CD8-positive, alpha-beta memory T cell (primary cell): ENCODE measurements around the gene SLC22A3. TPM values are rescaled to one million over a fixed set of nuclear protein-coding genes. Genes with fewer than 3 reads are reported as not detected.
A peak's percentile ranks its signal among the peaks of the same experiment; 100 is the strongest.

Experiments
- CTCF ChIA-PET: fragments of 350-600 bp; sonication (Branson Sonifier 250); formaldehyde crosslinking; loops from one replicate; lab custom pipeline; 2021; ENCODE audit warnings: antibody characterized with exemption; lab: Charles Lee
- POLR2A ChIA-PET: fragments of 350-600 bp; sonication (Branson Sonifier 250); formaldehyde crosslinking; loops from one replicate; lab custom pipeline; 2021; ENCODE audit warnings: antibody characterized with exemption; lab: Charles Lee
- DNase-seq, 5 donors: peaks; one replicate each; pipeline versions ENCODE4 v3.0.0 to v3.0.0-alpha.2; 2020 to 2022; ENCODE audit warnings: mixed read lengths in 1 of 5
- H3K27ac ChIP-seq: one replicate; pipeline ENCODE4 v1.7.0; 2013; ENCODE audit warnings: low read depth, mild to moderate bottlenecking, low read length, moderate library complexity
- H3K27me3 ChIP-seq: 2 replicates; pipeline ENCODE4 v1.7.0; 2013; ENCODE audit warnings: low read length, mild to moderate bottlenecking; ENCODE audit not compliant: insufficient read depth, poor library complexity, severe bottlenecking
- H3K36me3 ChIP-seq: 2 replicates; pipeline ENCODE4 v1.7.0; 2013; ENCODE audit warnings: mild to moderate bottlenecking, low read length, moderate library complexity; ENCODE audit not compliant: insufficient read depth
- H3K4me1 ChIP-seq: 2 replicates; pipeline ENCODE4 v1.7.0; 2013; ENCODE audit warnings: mild to moderate bottlenecking, low read length, moderate library complexity; ENCODE audit not compliant: insufficient read depth
- H3K4me3 ChIP-seq: 2 replicates; pipeline ENCODE4 v1.7.0; 2013; ENCODE audit warnings: mild to moderate bottlenecking, low read length
- H3K9me3 ChIP-seq: 2 replicates; pipeline ENCODE4 v1.7.0; 2013; ENCODE audit warnings: mild to moderate bottlenecking, low read length
- H3K27ac Mint-ChIP-seq, 8 donors: one replicate each; pipeline ENCODE4 v1.8.0; 2020 to 2021; ENCODE audit warnings: mixed read lengths in 8 of 8, mild to moderate bottlenecking in 6 of 8, inconsistent platforms in 3 of 8, moderate library complexity in 3 of 8
- H3K27me3 Mint-ChIP-seq, 2 donors: one replicate each; pipeline ENCODE4 v1.8.0; 2020 to 2021; ENCODE audit warnings: mixed read lengths in 2 of 2, mild to moderate bottlenecking in 1 of 2, moderate library complexity in 1 of 2
- H3K36me3 Mint-ChIP-seq, 3 donors: one replicate each; pipeline ENCODE4 v1.8.0; 2020 to 2021; ENCODE audit warnings: mixed read lengths in 3 of 3, inconsistent platforms in 1 of 3, mild to moderate bottlenecking in 1 of 3
- H3K4me1 Mint-ChIP-seq, 3 donors: one replicate each; pipeline ENCODE4 v1.8.0; 2020 to 2021; ENCODE audit warnings: mixed read lengths in 3 of 3, inconsistent platforms in 1 of 3, mild to moderate bottlenecking in 1 of 3
- H3K4me3 Mint-ChIP-seq, 7 donors: one replicate each; pipeline ENCODE4 v1.8.0; 2020 to 2021; ENCODE audit warnings: mixed read lengths in 7 of 7, mild to moderate bottlenecking in 6 of 7, moderate library complexity in 4 of 7, inconsistent platforms in 2 of 7
- H3K9me3 Mint-ChIP-seq, 5 donors: one replicate each; pipeline ENCODE4 v1.8.0; 2020 to 2022; ENCODE audit warnings: mixed read lengths in 5 of 5, mild to moderate bottlenecking in 3 of 5, moderate library complexity in 2 of 5, inconsistent platforms in 1 of 5
- polyA plus RNA-seq: library from polyadenylated mRNA; unstranded; fragments of 300-500 nt; fragmentation: Illumina TruSeq; gene quantifications from one replicate; pipeline ENCODE4 v1.2.3, GENCODE V29; 2021
- total RNA-seq, 2 experiments: library from RNA; stranded (reverse); gene quantifications; one replicate each; pipeline ENCODE4 v1.2.3, GENCODE V29; 2021

The SLC22A3 gene
- total and polyA plus RNA-seq, 3 experiments from 2014 or later, result not detected

- H3K4me3 ChIP-seq, result no peak overlapping the region
- Mint-ChIP-seq H3K27ac (no peak overlapping the region), H3K4me3 (no peak overlapping the region), H3K27me3 (peaks cover 4 to 38% of the 10 kb centered on the region in 2 donors), H3K36me3 (no peaks in the 10 kb centered on the region), H3K4me1 (no peaks in the 10 kb centered on the region), H3K9me3 (peaks cover 0 to 5% (median 0%) of the 10 kb centered on the region in 5 donors)
- no peaks in the 10 kb centered on the region for H3K36me3 ChIP-seq
- H3K9me3 ChIP-seq, result no peaks in the 10 kb centered on the region
- no peak for DNase-seq
- no peaks in the 10 kb centered on the region for H3K27me3 ChIP-seq
- CTCF ChIA-PET, result no interaction called here
- POLR2A ChIA-PET, result no interaction called here
- H3K4me1 ChIP-seq, result no peaks in the 10 kb centered on the region
- H3K27ac ChIP-seq, result no peak overlapping the region
Measured at GRCh38 chr6:160329188-160329587, 19.0 kb upstream of the SLC22A3 start.

- ChIA-PET POLR2A (no interaction called here), CTCF (no interaction called here)
- Histone ChIP-seq H3K27me3 (no peaks in the 10 kb centered on the region), H3K4me3 (no peak overlapping the region), H3K27ac (no peak overlapping the region), H3K36me3 (no peaks in the 10 kb centered on the region), H3K9me3 (no peaks in the 10 kb centered on the region), H3K4me1 (no peaks in the 10 kb centered on the region)
- H3K27ac Mint-ChIP-seq, result no peak overlapping the region
- no peak for DNase-seq
- H3K9me3 Mint-ChIP-seq, result no peaks in the 10 kb centered on the region
- no peaks in the 10 kb centered on the region for H3K36me3 Mint-ChIP-seq
- H3K4me3 Mint-ChIP-seq, result no peak overlapping the region
- H3K4me1 Mint-ChIP-seq, result no peaks in the 10 kb centered on the region
- H3K27me3 Mint-ChIP-seq, result peaks cover 4 to 40% of the 10 kb centered on the region in 2 donors
Measured at GRCh38 chr6:160330619-160331018, 17.6 kb upstream of the SLC22A3 start.

DNA sequence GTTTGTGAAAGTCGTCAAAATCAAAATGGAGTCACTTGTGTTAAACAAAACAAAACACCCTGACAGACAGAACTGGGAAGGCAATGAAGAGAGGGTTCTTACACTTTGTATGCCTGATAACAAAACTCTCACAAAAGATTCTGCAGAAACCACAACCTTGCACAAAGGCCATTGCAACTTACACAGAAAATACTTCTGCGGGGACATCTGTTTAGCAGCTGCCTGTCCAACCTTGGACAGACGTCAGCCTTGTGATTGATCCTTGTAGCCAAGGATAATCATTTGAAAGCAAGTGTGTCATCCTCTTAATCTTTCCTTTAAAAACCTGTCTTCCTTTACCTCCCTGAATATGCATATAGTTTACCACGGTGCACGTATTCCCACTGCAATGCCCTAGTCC is 17.0 kb upstream of the SLC22A3 start:
- no peak overlapping the region for H3K27ac Mint-ChIP-seq
- H3K4me3 Mint-ChIP-seq, result no peak overlapping the region
- no peak for DNase-seq
- H3K27me3 Mint-ChIP-seq, result peaks cover 4 to 44% of the 10 kb centered on the region in 2 donors
- no peaks in the 10 kb centered on the region for H3K36me3 Mint-ChIP-seq
- CTCF ChIA-PET, result no interaction called here
- Histone ChIP-seq H3K4me1 (no peaks in the 10 kb centered on the region), H3K27ac (no peak overlapping the region), H3K27me3 (no peaks in the 10 kb centered on the region), H3K36me3 (no peaks in the 10 kb centered on the region), H3K4me3 (no peak overlapping the region), H3K9me3 (no peaks in the 10 kb centered on the region)
- POLR2A ChIA-PET, result no interaction called here
- no peaks in the 10 kb centered on the region for H3K9me3 Mint-ChIP-seq
- no peaks in the 10 kb centered on the region for H3K4me1 Mint-ChIP-seq

GRCh38 chr6:160331753-160332152 is 16.4 kb upstream of the SLC22A3 start:
- no peaks in the 10 kb centered on the region for H3K9me3 ChIP-seq
- H3K4me3 Mint-ChIP-seq, result no peak overlapping the region
- H3K27me3 Mint-ChIP-seq, result peaks cover 4 to 45% of the 10 kb centered on the region in 2 donors
- no peak overlapping the region for H3K27ac ChIP-seq
- H3K27ac Mint-ChIP-seq, result peak overlapping the region in 1 of 8 donors; percentile 20
- H3K27me3 ChIP-seq, result no peaks in the 10 kb centered on the region
- no peaks in the 10 kb centered on the region for H3K4me1 Mint-ChIP-seq
- H3K4me1 ChIP-seq, result no peaks in the 10 kb centered on the region
- ChIA-PET CTCF (no interaction called here), POLR2A (no interaction called here)
- H3K36me3 Mint-ChIP-seq, result no peaks in the 10 kb centered on the region
- H3K36me3 ChIP-seq, result no peaks in the 10 kb centered on the region
- no peak for DNase-seq
- no peaks in the 10 kb centered on the region for H3K9me3 Mint-ChIP-seq
- no peak overlapping the region for H3K4me3 ChIP-seq

GRCh38 chr6:160333101-160333500 is 15.1 kb upstream of the SLC22A3 start:
- H3K9me3 Mint-ChIP-seq, result peaks cover 0 to 1% (median 0%) of the 10 kb centered on the region in 5 donors
- H3K36me3 Mint-ChIP-seq, result no peaks in the 10 kb centered on the region
- DNase-seq, result no peak
- no peaks in the 10 kb centered on the region for H3K36me3 ChIP-seq
- H3K4me3 Mint-ChIP-seq, result no peak overlapping the region
- peaks cover 5 to 51% of the 10 kb centered on the region in 2 donors for H3K27me3 Mint-ChIP-seq
- H3K27ac ChIP-seq, result no peak overlapping the region
- ChIA-PET CTCF (no interaction called here), POLR2A (no interaction called here)
- no peaks in the 10 kb centered on the region for H3K4me1 Mint-ChIP-seq
- no peaks in the 10 kb centered on the region for H3K9me3 ChIP-seq
- no peaks in the 10 kb centered on the region for H3K4me1 ChIP-seq
- no peaks in the 10 kb centered on the region for H3K27me3 ChIP-seq
- H3K27ac Mint-ChIP-seq, result no peak overlapping the region
- no peak overlapping the region for H3K4me3 ChIP-seq

DNA sequence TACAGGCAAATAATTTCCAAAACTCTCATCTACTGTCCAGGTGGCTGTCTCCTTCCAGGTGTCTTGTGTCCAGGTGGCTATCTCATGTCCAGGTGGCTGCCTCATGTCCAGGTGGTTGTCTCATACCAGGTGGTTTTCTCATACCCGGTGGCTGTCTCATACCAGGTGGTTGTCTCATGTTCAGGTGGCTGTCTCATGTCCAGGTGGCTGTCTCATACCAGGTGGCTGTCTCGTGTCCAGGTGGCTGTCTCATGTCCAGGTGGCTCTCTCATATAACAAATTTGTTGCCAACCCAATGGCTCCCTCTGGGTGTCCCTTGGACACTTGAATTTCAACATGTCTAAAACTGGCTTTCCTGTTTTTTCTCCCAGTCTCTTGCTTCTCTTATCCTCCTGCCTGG is 14.3 kb upstream of the SLC22A3 start:
- Histone ChIP-seq H3K9me3 (no peaks in the 10 kb centered on the region), H3K4me3 (no peak overlapping the region), H3K27me3 (no peaks in the 10 kb centered on the region), H3K4me1 (no peaks in the 10 kb centered on the region), H3K27ac (no peak overlapping the region), H3K36me3 (no peaks in the 10 kb centered on the region)
- POLR2A ChIA-PET, result no interaction called here
- CTCF ChIA-PET, result no interaction called here
- Mint-ChIP-seq H3K9me3 (peaks cover 0 to 1% (median 0%) of the 10 kb centered on the region in 5 donors), H3K4me1 (no peaks in the 10 kb centered on the region), H3K27ac (peak overlapping the region in 1 of 8 donors; percentile 64), H3K27me3 (peaks cover 3 to 51% of the 10 kb centered on the region in 2 donors), H3K36me3 (no peaks in the 10 kb centered on the region), H3K4me3 (no peak overlapping the region)
- no peak for DNase-seq

- H3K4me1 ChIP-seq, result no peaks in the 10 kb centered on the region
- Mint-ChIP-seq H3K27ac (no peak overlapping the region), H3K36me3 (no peaks in the 10 kb centered on the region), H3K4me3 (no peak overlapping the region), H3K27me3 (peaks cover 3 to 44% of the 10 kb centered on the region in 2 donors), H3K4me1 (no peaks in the 10 kb centered on the region), H3K9me3 (peaks cover 0 to 1% (median 0%) of the 10 kb centered on the region in 5 donors)
- no peak overlapping the region for H3K27ac ChIP-seq
- H3K9me3 ChIP-seq, result no peaks in the 10 kb centered on the region
- no peaks in the 10 kb centered on the region for H3K36me3 ChIP-seq
- ChIA-PET POLR2A (no interaction called here), CTCF (no interaction called here)
- DNase-seq, result no peak
- H3K27me3 ChIP-seq, result no peaks in the 10 kb centered on the region
- H3K4me3 ChIP-seq, result no peak overlapping the region
Measured at GRCh38 chr6:160336200-160336599, 12.0 kb upstream of the SLC22A3 start.

DNA sequence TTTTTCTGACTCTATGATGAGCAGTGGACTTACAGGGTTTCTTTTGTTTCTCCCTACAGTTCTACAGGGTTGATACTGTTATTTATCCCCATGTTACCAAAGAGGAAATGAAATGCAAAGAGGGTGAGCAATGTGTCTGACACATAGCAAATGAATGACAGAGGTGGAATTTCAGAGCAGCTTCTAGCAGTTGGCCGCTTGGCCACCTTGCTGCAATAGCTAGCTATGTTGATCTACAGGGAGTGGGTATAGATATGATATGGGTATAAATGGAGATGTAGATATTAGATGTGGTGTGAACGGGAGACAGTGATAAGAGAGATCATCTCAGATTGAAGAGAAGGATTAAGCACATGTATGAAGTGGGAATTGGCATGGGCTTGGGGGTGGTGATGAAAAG is 10.9 kb upstream of the SLC22A3 start:
- Mint-ChIP-seq H3K9me3 (peaks cover 0 to 1% (median 0%) of the 10 kb centered on the region in 5 donors), H3K36me3 (no peaks in the 10 kb centered on the region), H3K4me3 (no peak overlapping the region), H3K27ac (peak overlapping the region in 1 of 8 donors; percentile 90), H3K27me3 (peaks cover 3 to 39% of the 10 kb centered on the region in 2 donors), H3K4me1 (no peaks in the 10 kb centered on the region)
- no peaks in the 10 kb centered on the region for H3K36me3 ChIP-seq
- H3K4me3 ChIP-seq, result no peak overlapping the region
- H3K27me3 ChIP-seq, result no peaks in the 10 kb centered on the region
- no peak overlapping the region for H3K27ac ChIP-seq
- ChIA-PET CTCF (no interaction called here), POLR2A (no interaction called here)
- no peaks in the 10 kb centered on the region for H3K4me1 ChIP-seq
- no peak for DNase-seq
- H3K9me3 ChIP-seq, result no peaks in the 10 kb centered on the region

DNA sequence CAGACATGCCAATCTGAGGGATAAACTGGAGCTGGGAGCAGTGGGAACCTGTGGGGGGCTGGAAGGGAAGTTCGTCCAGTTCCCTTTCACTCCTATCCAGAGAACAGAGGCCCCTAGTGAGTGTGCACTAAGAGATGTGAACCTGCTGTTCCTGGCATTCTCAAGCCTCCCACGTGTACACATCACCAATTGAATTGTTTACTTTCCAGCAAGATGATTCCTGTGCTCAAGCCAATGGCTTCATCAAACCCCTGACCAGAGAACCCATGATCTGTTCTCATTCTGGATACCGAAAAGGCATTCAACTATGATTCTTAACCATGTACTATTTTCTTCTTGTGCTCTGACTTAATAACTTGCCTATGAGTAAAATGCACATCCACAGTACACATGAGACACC is 10.2 kb upstream of the SLC22A3 start:
- Mint-ChIP-seq H3K4me1 (no peaks in the 10 kb centered on the region), H3K9me3 (peaks cover 0 to 1% (median 0%) of the 10 kb centered on the region in 5 donors), H3K27me3 (peaks cover 3 to 35% of the 10 kb centered on the region in 2 donors), H3K36me3 (no peaks in the 10 kb centered on the region), H3K4me3 (no peak overlapping the region), H3K27ac (no peak overlapping the region)
- Histone ChIP-seq H3K4me3 (no peak overlapping the region), H3K27me3 (no peaks in the 10 kb centered on the region), H3K9me3 (no peaks in the 10 kb centered on the region), H3K27ac (no peak overlapping the region), H3K4me1 (no peaks in the 10 kb centered on the region), H3K36me3 (no peaks in the 10 kb centered on the region)
- ChIA-PET CTCF (no interaction called here), POLR2A (no interaction called here)
- no peak for DNase-seq
